ENCODE data around the gene FBLN2. TPM values are rescaled to one million over a fixed set of nuclear protein-coding genes. Genes with fewer than 3 reads are reported as not detected.

FBLN2 gene
- total and polyA plus RNA-seq, 2 of the 13 experiments (the other 11 are each of a cell fraction or from before 2014, with no cell fraction given) = not detected

GRCh38 chr3:13588993-13589392, 40.1 kb downstream of the FBLN2 start:
- in situ Hi-C loops (cut with HindIII; ENCODE audit: extremely low pct_ligation_motif_present, low pct_unique_long_range_greater_than_20kb) = no loop called here
- FAIRE-seq (no peak), DNase-seq (ENCODE audit: low spot score) (no peak), ATAC-seq (no peak)
- no TSS peak for BruUV-seq (replicated peaks)
- POLR2A ChIA-PET = no interaction called here
- Histone ChIP-seq H3K9me3 (ENCODE audit: low read length) (no peaks in the 10 kb centered on the region), H3K4me2 (ENCODE audit: low read depth, low read length) (no peak overlapping the region), H3K79me2 (ENCODE audit: insufficient read depth, low read length) (no peaks in the 10 kb centered on the region), H3K9ac (ENCODE audit: insufficient read depth, low read depth, low read length) (no peak overlapping the region), H3K4me3 (replicated peaks in 1 of 3; ENCODE audit: insufficient read depth in 1 of 3, low read depth in 2 of 3, low read length in 3 of 3) (no peak overlapping the region), H2AFZ (ENCODE audit: low read length) (no peak overlapping the region), H3K27ac (ENCODE audit: extremely low read length, insufficient read depth, low read length) (no peak overlapping the region), H3K27me3 (ENCODE audit: control insufficient read depth in 1 of 2, insufficient read depth in 2 of 2, low read length in 2 of 2) (peaks cover 1 to 9% of the 10 kb centered on the region in 2 experiments; a peak in 2 of 5 replicates), H3K4me1 (ENCODE audit: insufficient read depth, low read length) (no peaks in the 10 kb centered on the region), H3K36me3 (replicated peaks in 1 of 2; ENCODE audit: control insufficient read depth in 1 of 2, insufficient read depth in 2 of 2, low read length in 2 of 2) (no peaks in the 10 kb centered on the region), H4K20me1 (ENCODE audit: insufficient read depth, low read length) (no peaks in the 10 kb centered on the region)
- intact Hi-C loops (cut with micrococcal nuclease; ENCODE audit: unreplicated experiment) = no loop called here
- CTCF ChIA-PET (ENCODE audit: low intra/inter-chr PET ratio, low total read pairs) = no interaction called here
- TF ChIP-seq ZFYVE20 (CRISPR knock-in tag; IDR thresholded peaks at IDR 0.05; ENCODE audit: borderline replicate concordance, low read depth) (no peak), DRAP1 (CRISPR knock-in tag; IDR thresholded peaks at IDR 0.05) (no peak), ZNF280D (CRISPR knock-in tag; IDR thresholded peaks at IDR 0.05) (no peak), FOXA1 (IDR thresholded peaks at IDR 0.05) (no peak), FOXA1 (CRISPR knock-in tag; IDR thresholded peaks at IDR 0.05) (no peak), ZNF24 (IDR thresholded peaks at IDR 0.05) (no peak), ZFP36 (IDR thresholded peaks at IDR 0.05; ENCODE audit: borderline replicate concordance, low read depth, low read length, partially characterized antibody) (no peak), PAWR (CRISPR knock-in tag; IDR thresholded peaks at IDR 0.05; ENCODE audit: borderline replicate concordance) (no peak), ZBTB8A (CRISPR knock-in tag; IDR thresholded peaks at IDR 0.05; ENCODE audit: borderline replicate concordance, low read depth) (no peak), ZNF644 (CRISPR knock-in tag; IDR thresholded peaks at IDR 0.05; ENCODE audit: low read depth) (no peak), RARA (CRISPR knock-in tag; IDR thresholded peaks at IDR 0.05) (no peak), RERE (CRISPR knock-in tag; IDR thresholded peaks at IDR 0.05; ENCODE audit: low read depth) (no peak), CHCHD3 (CRISPR knock-in tag; IDR thresholded peaks at IDR 0.05) (no peak), ZNF564 (CRISPR knock-in tag; IDR thresholded peaks at IDR 0.05) (no peak), AHR (CRISPR knock-in tag; IDR thresholded peaks at IDR 0.05) (no peak), RAD21 (CRISPR knock-in tag; IDR thresholded peaks at IDR 0.05) (no peak), HOXA5 (CRISPR knock-in tag; IDR thresholded peaks at IDR 0.05) (no peak), ZFP1 (CRISPR knock-in tag; IDR thresholded peaks at IDR 0.05) (no peak)
- 44% methylated on average over 4 of the region's 4 CpGs for WGBS (ENCODE audit: low lambda C conversion rate)

Measured in HepG2 (cell line).